GM21529 (cell line): ENCODE results near the gene ADAMTS17.

Experiments
- ATAC-seq: cut with Tn5 transposase; IDR thresholded peaks from one replicate; pipeline ENCODE4 v1.9.1; 2021; ENCODE audit not compliant: unreplicated experiment

Gene ADAMTS17

DNA sequence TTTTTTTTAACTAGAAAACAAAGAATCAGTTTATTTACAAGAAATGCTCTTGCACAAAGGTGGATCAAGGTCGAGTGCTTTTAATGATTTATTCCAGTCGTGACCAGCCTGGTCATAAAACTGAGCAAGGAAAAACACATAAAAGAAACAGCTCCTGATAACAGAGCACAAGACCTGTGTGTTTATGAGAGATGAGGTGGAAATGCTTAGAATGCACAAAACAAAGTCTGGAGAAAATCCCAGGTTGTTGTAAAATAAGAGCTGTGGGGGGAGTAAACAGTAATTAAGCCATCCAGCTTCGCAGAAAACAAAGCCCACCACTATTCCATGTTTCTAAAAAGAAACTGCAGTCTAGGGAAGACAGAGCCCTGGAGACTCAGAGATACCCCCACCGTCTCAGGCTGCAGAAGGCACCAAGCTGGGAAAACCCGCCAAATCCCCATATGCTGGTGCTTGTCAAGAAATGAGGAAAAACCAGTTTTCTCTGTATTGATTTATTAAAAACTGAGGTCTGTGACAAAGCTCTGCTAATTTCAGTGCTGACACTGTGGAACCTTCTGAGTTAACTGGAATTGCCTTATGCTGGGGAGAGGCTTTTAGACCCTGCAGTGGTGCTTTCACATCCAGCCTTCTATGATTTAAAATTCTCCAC lies 139.3 kb downstream of the ADAMTS17 start:
- no peak for ATAC-seq

DNA sequence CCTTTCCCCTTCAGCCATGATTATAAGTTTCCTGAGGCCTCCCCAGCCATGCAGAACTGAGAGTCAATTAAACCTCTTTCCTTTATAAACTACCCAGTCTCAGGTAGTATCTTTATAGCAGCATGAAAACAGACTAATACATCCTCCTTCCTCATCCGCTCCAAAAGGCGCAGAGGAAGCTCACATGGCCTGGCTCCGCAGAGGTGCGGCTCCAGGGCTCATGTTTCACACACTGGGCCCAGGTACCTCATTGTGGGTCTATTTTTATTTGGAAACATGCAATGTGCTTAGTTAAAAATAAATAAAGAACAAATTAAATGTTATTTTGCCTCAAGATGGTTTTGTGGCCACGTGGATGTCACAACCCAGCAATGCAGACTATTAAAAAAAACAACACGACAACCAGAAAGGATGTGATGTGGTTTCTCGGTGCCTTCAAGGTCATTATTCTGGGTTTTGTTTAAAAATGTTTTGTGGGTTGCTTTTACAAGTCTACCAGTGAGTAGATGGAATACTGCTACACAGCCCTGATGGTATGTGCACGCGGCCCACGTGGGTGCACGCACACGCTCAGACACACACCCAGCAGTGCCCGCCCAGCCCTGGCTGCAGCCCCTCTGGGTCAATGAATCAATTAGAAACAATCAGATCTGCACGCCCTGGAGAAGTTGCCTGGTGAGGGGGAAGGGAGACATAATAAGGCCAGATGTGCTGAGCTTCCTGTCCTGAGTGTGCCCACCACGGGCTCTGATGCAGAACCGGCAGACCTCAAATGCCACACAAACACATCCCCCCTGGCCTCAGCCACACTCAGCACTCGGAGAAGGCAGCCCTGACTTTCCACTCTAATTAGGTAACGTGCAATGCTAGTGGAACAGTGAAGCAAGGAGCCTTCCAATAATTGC lies 140.1 kb downstream of the ADAMTS17 start:
- no peak for ATAC-seq

DNA sequence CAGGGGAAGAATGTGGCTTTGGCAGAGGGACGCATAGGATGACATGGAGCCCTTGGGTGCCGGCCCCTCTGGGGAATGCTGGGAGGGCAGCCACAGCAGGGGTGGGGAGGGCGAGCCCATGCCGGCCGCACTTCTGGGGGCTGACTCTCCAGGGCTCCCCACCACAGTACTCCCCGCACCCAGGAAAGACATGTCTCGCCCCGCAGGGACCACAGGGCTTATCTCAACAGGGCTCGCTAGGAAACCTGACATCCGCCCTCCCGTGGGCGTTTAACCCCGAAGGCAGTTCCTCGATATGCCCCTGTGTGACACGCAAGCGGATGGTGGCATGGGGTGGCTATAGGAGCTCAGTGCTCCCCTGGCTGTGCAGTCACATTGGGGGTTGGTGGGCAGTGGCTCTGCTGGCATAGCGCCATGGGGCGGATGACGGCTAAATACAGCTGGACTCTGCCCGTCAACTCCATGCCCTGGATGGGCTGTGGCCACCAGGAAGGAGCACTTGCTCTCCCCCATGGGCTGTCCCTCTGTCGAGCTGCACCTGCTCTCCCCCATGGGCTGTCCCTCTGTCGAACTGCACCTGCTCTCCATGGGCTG lies 141.4 kb downstream of the ADAMTS17 start:
- ATAC-seq, result no peak

DNA sequence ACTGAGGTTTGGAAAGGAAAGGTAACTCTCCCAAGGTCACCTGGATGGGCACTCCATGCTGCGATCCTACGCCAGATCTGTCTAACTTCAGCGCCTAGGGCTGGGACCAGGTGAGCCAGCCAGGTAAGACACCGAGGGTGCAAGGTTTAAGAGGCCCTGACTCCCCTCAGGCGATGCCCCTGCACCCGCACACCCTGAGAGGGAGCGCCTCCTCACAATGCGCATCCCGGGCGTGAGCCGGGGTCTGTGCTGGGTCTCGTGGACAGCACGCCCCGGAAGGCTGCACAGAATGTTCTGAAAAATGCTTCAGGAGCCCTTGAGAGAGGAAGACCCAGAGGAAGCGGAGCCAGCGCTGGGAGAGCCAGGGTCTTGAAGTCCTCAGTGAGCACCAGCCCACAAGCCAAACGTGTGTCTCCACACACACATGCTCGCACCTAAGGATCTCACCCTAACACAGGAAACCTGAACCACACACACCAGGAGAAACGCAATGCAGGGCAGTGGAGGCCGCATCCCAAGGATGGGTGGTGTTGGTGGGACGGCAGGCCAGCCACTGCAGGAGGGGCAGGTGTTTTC lies 142.0 kb downstream of the ADAMTS17 start:
- no peak for ATAC-seq

DNA sequence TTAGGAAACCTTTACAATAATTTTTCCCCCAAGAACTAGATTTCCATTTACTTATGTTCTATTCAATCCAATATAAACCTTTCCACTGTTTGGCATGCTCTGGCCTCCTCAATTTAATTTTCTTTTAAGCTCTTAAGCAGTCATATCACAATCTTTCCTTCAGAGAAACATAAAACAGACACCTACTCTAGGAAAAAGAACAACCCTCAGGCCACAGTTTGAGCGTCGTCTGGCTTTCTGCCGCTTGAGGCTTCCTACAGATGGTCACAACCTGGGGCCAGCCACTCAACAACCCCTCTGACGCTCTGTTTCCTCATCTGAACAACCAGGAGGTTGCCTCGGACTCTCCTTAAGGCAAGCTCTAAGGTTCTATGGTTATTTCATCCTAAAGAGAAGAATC lies 143.3 kb downstream of the ADAMTS17 start:
- no peak for ATAC-seq

DNA sequence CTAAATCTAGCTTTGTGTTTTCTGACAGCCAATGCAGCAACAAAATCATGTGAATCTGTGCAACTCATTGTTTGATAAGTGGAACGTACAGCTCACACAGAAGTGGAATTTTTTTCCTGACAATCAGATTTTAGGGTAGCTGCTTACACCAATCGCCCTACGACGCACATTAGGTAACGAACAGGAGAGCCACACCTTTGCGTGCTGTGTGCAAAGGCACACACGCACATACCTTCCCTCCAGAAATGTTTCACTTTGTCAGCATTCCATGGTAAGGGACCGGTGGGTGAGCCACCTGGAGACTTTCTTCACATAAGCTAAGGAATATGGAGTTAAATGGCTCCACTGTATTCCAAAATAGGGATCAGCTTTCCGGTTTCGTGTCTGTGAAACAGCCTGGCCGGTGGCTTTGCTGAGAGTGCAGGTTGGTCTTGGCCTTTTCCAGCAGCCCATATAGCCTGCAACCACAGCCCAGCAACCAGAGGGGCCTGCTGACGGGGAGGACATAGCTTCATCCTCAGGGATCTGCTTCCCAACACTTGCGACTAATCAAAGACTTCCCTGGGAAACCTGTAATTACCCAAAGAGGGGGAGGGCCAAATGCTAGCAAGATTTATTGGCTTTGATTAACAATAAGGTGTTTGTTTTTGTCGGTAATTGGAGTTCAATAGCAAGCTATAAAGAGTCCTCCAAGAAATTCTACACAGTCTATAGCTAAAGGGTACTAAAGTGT lies 145.3 kb downstream of the ADAMTS17 start:
- ATAC-seq, result no peak

DNA sequence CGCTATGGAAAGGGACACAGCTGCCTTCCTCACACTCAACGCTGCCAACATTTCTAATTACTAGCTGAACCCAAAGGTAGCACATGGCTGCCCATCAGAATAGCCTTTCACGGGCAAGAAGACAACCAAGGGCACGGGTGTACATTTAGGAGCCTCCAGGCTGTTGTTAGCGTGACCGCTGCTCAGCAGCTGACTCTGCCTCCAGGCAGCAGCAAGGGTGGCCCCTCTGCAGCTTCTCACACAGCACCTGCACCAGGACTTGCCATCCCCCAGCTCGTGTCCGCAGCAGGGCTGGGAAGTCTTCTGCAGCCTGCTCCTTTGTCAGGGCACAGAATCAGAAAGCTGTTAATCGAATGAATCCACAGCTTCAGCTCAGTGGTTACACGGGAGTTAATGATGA lies 146.8 kb downstream of the ADAMTS17 start:
- ATAC-seq, result no peak

DNA sequence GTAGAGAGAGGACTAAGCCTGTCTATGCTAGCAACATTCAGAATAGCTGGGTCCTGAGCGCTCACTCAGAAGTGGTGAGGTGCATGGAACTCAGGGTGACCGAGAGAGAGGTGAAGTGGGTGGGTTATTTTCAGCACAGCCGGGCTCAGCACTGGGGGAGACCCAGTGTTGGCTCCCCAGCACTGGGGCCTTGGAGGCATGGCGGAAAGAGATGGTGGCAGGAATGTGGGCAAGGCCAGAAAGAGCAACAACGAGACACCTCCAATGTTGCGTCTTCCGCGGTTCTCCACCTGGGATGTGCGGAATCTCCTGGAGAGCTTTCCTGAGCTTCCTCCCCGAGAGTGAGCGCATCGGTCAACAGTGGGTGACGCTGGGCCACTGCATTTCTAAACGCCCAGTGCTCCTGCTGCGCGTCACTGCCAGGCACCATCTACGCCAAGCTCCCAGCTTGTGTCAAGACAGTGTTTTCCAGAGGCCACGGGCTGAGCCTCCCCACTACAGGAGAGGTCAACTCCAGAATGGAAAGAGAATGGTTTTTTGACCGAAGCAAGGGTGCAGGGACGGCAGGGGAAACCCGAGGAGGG lies 148.4 kb downstream of the ADAMTS17 start:
- no peak for ATAC-seq

DNA sequence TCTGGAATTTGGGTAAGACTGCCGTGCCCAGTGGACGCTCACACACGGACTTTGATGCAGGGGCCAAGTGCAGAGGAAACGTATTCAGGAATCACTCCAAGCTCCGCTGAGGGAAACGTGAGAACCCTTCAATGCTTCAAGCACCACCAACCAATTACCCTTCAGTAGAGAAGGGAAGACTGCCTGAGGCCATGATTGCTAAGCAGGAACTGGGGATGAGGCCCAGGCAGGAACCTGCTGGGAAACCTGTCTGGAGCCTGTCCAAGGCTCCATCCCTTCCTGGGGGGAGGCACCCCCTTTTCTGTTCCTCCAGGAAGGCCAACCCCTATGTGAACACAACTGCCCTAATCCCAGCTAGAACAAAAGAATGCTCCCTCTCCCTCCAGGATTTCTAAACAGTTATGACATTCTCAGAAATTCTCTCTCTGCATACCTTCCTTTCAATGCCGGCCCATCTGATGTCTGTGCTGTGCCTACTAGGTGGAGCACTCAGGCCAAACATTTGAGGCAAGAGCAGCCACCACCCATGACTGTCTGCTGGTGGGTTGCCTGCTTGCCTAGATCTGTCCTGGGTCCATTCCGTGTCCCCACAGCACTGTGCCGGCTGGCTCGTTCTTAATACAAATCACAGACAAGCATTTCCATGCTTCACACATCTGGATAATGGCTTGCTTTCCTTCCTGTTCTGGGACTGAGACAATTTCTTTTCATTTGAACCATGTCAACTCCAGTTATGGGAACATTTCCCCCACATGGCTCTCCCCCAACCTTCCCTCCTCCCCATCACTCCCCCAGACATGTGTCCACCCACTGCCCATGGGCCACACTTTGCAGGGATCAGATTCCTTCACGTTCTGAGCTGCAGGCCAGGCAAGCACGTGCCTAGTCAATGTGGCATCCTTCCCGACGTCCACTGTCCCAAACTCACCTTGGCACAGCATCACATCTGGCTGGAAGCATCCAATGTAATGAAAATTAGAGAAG lies 149.4 kb downstream of the ADAMTS17 start:
- ATAC-seq, result no peak

DNA sequence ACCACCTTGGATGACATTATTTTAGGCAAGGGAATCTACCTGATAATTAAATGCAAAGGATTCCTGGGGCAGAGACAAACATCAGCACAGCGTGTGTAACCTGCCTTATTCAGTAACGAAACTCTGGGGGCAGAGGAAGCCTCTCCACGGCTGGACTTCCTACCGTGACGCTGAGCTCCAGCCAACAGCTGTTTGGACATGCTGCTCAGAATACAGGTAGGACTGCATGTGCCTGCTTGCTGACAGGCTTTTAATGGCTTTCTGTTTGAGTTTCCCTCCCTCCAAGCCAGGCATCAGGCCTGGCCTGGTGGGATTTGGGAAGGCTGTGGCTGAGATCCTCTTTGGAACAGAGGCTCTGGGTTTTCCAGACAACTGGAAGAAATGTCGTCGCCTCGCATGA lies 150.6 kb downstream of the ADAMTS17 start:
- peak; percentile 56 for ATAC-seq

DNA sequence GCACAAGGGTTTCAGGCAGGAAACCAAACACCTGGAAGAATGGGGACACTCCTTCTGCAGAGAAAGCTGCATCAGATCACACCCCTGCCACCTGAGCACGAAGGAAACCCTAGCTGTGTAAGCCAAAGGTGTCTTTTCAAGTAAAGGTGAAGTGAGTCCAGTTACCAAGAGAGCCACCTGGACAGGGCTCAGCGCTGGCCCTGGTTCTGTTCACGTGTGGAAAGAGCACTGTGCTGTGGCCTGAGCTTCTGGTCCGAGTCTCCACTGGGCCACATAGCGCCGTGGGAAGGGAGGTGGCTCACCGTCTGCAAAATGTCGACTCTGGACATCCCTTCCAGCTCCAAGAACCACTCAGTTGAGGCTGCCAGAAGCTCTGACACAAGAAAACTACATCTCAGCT lies 151.1 kb downstream of the ADAMTS17 start:
- ATAC-seq, result no peak

DNA sequence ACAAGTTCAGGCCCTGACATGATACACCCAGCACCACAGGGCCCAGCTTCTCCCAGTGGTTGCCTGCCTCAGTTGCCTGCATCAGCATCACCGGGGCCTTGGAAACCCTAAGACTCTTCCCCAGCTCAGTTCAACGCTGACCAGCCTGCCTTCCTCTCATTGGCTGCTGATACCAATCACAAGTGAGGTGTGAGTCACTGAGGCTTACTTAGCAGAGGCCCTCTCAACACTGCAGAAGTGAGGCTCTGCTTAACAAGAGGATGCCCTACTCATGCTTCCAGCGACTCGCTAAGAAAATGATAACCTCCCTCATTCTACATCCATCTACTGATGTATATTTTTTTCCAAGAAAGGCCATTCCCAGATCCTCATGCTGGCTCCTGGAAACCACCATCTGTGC lies 151.9 kb downstream of the ADAMTS17 start:
- ATAC-seq, result no peak

DNA sequence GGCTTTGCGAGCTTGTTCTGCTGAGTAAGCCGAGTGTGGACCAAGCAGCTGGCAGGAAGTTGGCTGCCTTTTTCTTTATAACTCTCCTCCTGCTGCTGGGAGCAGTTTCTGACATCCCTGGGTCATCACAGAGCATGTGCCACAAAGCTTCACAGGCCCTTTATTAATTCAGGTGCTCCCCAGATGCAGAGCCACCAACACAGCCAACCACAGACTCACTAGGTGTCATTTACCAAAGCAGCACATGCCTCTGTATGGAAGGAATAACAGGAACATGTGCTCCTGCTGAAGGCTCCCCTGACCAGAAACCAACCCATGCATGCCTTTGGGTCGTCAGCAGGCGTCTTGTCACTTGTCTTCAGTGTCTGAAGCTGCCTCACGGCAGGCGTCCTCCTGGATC lies 152.5 kb downstream of the ADAMTS17 start:
- ATAC-seq, result no peak

DNA sequence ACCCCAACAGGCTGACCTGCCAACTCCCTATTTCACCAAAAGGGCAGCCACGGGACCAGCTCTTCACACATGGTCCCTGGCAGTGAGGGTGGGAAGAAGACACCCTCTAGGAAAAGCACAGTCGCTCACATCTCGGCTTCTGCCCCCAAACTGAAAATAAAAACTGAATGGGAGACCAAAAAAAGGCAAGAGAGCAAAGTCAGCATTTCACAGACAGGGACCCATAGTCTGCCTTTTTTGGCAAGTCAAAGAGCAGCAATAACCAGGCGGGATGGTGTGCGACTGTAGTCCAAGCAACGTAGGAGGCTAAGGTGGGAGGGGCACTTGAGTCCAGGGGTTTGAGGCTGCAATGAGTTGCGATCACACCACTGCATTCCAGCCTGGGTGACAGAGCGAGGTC lies 154.1 kb downstream of the ADAMTS17 start:
- ATAC-seq, result no peak

DNA sequence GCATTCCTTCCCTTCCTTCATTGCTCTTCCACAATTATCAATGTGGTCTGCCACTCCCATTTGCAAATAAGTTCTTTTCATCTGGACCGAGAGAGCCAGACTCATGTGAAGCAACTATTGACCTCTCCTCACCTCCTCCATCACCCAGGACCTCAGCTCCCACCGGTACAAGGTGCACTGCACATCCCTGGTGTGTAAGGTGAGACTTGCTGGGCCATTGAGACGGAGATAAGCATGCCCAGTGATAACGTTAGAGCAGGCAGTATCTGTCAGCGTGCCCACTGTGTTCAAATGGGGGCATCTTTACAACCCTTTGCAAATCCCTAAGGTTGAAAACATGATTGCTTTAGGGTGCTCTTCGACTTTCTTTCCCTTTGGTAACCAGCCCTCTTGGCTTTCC lies 154.8 kb downstream of the ADAMTS17 start:
- no peak for ATAC-seq

DNA sequence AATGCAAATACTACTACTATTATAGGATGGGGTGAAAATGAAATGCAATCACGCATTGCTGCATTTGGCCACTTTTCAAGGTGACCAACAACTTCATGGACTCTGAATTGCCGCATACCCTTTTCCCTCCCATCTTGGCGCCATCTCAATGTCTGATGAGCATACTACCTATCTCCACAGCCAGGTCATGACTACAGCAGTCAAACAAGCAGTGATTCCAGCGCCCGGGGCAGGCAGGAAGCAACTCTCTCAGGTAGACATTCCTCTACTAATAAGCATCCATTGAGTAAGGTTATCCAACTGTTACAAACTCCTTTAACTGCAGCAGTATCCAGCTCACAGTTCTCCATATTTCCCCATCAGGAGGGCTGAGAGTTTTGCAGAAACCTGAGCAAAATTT lies 155.4 kb downstream of the ADAMTS17 start:
- ATAC-seq, result no peak

DNA sequence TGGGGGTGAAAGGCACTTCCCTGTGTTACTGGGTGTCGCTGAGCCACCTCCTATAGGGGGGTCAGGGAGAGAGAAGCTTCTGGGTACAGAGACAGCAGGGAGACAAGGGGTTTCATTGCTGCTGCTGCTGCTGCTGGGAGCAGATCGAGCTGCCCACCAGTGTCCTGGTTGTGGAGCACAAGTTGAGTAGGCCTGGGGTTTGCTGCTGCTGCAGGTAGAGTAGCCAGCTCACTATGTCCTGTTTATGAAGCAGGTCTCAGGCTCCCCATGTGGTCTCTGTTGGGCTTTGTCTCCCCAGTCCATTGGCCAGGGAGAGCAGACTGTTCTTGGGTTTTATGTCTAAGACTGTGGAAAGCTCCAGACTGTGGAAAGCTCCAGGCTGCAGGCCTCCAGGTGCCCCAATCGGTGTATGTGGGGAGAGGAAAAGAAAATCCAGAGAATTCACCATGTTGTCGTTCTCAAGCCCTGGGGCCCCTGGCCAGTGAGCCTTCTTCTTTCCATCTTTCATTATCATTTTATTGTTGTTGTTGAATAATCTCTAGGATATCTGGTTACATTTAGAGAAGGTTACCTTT lies 157.8 kb downstream of the ADAMTS17 start:
- ATAC-seq, result no peak

DNA sequence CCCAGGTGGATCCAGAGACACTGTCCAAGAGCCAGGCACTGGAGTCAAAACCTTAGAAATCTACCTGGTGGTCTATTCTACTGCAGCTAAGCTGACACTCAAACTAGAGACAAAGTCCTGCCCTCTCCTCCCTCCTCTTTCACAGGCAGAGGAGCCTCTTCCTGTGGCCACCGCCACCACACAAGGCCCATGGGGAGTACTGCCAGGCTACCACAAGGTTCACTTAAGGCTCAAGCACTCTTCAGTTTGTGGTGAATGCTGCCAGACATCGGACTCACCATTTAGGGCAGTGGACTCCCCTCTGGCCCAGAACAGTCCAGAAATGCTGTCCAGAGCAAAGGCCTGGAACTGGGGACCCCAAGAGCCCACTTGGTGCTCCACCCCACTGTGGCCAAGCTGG lies 160.9 kb downstream of the ADAMTS17 start:
- no peak for ATAC-seq

DNA sequence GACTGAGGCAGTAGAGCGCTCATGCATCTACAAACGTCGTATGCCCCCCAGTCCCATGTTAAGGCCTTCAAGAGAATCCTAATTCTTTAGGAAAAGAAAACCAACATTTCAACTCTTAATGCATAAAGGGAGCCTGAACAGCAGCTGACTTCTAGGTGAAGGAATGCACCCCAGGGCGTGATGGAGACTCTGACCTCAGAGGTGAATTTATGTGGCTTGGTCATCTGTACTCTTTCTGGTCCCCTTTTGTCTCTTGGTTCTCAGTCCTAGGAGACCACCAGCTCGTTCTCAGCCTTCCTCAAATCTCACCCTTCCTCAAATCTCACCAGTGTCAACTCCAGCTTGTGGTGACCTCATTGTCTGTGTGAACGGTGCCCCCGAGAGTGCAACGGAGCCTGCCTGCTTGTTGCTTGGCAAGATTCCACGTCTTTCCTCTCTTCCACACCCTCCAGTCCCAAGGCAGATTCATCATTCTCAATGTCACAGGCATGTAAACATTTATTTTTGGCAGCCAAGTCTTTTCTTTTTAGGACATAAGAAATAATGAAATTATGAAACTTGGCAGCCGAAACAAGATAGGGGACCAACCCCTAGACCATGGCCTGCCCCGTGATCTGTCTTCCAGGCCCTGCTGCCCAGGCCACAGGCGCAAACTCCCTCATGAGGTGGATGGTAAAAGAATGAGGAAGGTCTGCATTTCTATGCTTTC lies 166.2 kb downstream of the ADAMTS17 start:
- no peak for ATAC-seq
